HG02588 (cell line): Measurements from ENCODE around the gene NR4A1.

Experiments used
- ATAC-seq: cut with Tn5 transposase; IDR thresholded peaks from one replicate; pipeline ENCODE4 v1.9.1; 2021; ENCODE audit warnings: mild to moderate bottlenecking, moderate library complexity; ENCODE audit not compliant: unreplicated experiment

The NR4A1 gene

DNA sequence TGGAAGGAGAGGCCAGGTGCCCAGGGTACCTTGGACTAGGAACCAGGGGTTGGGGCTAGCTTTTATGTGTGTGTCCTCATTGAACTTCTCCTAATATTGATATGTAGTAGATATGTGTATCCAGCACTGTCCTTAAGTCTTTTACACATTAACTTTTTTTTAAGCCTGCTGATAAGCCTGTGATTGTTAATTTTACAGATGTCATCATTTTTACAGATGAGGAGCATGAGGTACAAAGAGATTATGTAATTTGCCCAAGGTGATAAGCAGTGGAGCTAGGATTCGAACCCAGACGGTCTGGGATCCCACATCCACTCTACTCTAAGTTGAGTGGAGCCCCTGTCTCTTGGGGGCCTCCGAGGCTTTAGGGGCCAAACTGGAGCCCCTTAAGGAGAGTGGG lies 10.2 kb upstream of the NR4A1 start:
- ATAC-seq: no peak

DNA sequence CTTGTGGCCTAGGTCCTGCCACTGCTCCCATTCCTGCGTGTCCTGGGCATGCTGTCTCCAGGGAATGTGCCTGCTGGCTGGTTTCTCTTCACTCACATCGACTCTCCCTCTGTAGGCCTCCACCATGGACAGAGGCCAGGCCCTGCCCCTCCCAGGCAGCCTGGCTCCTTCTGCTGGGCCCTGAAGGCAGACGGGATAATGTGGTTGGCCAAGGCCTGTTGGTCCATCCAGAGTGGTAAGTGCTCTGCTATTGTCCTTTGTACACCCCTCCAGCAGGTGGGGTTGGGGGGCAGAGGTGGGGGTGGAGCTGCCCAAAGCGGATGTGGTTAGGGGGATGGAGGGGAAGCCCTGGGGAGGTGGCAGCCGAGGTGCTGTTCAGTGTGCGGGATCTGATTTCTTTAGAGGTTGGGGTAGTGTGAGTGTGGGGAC lies 9.5 kb upstream of the NR4A1 start:
- no peak for ATAC-seq

DNA sequence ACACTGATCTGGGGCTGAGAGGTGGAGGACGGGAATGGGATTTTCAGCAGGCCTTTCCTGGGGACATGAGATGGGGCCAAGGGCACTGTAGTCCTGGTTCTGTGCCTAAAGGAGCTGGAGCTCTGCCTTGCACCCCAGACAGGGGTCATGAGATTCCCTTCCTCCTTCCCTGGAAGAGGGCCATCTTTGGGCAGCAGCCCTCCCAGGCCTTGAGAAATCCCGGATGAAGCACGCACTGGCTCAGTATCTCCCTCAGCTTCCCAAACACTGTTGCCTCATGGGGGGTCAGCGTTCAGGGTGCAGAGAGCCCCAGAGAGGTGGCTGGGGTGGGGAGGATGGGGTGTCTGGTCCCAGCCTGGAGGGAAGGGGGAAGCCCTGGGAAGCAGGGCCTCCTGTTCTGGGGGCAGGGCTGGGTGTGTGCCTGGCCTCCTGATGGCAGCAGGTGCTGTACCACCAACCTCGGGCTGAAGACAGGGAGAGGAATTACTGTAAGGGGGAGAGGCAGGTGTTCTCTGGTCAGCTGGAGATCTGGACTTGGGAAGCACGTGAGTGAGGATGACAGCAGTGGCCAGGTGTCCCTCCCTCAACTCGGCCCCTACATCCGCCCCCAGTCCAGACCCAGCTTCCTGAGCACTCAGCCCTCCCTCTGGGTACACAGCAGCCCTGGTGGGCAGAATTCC lies 8.4 kb upstream of the NR4A1 start:
- no peak for ATAC-seq

- no peak for ATAC-seq
Measured at GRCh38 chr12:52043386-52044212, 7.6 kb upstream of the NR4A1 start.

- no peak for ATAC-seq
Measured at GRCh38 chr12:52044292-52044983, 6.8 kb upstream of the NR4A1 start.

DNA sequence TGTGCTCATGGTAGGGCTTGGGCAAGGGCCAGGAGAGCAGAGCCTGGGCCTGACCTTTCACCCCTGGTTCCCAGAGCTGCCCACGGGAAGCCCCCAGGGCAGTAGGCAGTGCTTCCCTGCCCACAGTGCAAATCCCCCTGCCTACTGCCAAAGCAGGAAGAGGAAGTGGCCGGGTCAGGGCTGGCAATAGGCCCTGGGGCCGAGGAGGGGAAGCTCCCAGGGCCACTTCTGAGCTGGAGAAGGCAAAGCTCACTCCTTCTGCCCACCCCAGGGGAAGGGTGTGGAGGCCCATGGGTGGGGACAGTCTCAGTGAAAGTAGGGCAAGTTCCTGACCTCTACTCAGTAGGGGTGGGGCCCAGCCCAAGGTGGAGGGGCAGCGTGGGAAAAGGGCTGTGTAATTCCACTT lies 5.4 kb upstream of the NR4A1 start:
- ATAC-seq: no peak

DNA sequence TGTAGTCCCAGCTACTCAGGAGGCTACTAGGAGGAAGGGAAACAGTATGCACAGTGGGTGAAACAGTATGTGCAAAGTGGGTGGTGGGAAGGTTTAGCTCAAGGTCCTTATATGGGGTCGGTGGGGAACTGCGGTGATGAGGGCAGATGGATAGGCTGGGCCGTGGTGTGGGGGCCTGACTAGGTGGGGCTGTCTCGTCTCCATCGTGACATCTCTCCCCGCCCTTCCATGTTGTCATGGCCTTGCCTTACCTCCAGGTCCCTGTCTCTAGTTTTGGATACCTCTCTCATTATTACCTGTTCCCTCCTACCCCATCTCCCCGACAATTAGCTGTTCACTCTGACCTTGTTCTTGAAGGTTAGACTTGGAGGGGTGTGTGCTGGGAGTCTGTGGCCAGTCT lies 4.4 kb upstream of the NR4A1 start:
- ATAC-seq: no peak

- ATAC-seq: no peak
Measured at GRCh38 chr12:52049286-52049685, 2.0 kb upstream of the NR4A1 start.

DNA sequence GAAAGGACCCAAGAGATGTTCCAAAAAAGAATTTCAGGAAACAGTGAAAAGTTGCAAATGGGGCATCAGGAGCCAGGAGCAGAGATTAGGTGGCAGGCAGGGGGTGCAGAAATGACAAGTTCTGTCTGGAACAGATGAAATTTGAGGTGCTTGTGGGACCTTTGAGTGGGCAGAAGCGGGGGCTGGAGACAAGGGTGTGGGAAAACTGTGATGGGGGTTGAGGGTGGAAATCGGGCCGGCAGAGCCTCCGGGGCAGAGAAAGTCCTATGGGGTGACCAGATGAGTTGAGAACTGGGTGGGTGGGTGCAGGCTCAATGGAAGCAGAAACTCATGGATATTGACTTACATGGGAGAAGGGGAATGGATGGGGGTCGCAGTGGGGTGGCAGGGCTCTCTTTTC lies 1.6 kb upstream of the NR4A1 start:
- ATAC-seq: no peak

- no peak for ATAC-seq
Measured at GRCh38 chr12:52050116-52050757, 1.0 kb upstream of the NR4A1 start.

DNA sequence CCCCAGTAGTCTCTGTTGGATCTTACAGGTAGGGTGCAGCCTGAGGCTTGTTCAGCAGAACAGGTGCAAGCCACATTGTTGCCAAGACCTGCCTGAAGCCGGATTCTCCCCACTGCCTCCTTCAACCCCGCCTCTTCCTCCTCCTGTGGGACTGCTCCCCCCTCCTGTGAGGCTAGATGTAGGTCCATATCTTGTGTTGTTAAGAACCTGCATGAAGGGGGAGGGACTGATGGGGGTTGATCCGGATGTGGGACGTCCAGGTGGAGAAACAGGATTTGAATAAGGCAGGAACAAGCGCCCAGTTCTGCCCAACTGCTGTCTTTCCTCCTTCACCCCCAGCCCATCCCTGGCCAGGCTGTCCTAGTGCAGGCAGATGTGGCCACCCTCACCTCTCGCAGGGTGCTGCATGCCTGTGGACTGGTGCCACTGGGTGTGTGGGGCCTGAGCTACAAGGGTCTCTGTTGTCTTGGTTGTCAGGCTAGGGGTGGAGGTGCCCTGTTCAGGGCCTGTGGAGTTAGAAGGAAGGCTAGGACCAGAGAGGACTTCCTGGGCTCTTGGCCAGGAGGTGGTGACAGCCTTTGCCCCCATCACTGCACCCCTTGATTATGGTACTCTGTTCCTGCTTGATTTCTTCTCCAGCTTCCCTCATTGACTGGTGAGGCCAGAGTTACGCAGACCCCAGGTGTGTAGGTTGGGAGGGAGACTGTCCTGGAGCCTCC lies 1.4 kb downstream of the NR4A1 start:
- ATAC-seq: no peak

DNA sequence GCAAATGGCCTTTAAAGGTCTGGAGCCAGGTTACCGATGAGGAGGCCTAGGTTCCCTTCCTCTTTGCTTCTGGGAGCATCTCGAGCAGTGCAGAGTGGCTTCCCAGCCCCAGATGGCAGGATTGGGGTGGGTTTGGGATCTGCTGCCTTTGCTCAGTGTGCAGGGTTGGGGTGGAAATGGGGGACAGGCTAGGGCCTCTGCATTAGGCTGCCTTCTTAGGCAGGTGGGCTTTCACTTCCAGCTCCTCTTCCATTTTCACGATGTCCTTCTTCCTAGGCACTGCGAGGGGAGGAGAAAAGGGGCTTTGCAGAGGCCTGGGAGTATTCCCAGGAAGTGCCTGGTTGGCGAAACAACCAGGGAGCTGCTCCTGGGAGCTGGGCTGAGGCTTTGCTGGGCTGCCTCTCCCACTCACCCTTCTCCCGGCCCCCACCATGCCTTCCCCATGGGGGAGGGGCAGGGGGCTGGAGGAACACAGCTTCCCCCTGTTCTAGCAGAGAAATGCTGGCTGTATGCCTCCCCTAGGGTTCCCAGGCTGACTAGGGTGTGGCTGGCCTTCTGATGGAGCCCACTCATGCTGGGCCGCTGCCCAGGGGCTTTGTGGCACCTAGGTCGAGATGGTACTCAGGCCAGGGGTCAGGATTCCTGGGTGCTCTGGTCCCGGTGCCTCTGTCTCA lies 2.4 kb downstream of the NR4A1 start:
- ATAC-seq: no peak

DNA sequence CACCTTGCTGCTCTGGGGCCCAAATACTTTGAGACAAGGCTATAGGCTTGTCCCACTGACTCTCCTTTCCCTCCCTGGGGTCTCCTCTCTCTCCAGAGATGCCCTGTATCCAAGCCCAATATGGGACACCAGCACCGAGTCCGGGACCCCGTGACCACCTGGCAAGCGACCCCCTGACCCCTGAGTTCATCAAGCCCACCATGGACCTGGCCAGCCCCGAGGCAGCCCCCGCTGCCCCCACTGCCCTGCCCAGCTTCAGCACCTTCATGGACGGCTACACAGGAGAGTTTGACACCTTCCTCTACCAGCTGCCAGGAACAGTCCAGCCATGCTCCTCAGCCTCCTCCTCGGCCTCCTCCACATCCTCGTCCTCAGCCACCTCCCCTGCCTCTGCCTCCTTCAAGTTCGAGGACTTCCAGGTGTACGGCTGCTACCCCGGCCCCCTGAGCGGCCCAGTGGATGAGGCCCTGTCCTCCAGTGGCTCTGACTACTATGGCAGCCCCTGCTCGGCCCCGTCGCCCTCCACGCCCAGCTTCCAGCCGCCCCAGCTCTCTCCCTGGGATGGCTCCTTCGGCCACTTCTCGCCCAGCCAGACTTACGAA lies 3.1 kb downstream of the NR4A1 start:
- no peak for ATAC-seq

- no peak for ATAC-seq
Measured at GRCh38 chr12:52054833-52055730, 3.8 kb downstream of the NR4A1 start.

- ATAC-seq: no peak
Measured at GRCh38 chr12:52055731-52056711, 4.8 kb downstream of the NR4A1 start.

DNA sequence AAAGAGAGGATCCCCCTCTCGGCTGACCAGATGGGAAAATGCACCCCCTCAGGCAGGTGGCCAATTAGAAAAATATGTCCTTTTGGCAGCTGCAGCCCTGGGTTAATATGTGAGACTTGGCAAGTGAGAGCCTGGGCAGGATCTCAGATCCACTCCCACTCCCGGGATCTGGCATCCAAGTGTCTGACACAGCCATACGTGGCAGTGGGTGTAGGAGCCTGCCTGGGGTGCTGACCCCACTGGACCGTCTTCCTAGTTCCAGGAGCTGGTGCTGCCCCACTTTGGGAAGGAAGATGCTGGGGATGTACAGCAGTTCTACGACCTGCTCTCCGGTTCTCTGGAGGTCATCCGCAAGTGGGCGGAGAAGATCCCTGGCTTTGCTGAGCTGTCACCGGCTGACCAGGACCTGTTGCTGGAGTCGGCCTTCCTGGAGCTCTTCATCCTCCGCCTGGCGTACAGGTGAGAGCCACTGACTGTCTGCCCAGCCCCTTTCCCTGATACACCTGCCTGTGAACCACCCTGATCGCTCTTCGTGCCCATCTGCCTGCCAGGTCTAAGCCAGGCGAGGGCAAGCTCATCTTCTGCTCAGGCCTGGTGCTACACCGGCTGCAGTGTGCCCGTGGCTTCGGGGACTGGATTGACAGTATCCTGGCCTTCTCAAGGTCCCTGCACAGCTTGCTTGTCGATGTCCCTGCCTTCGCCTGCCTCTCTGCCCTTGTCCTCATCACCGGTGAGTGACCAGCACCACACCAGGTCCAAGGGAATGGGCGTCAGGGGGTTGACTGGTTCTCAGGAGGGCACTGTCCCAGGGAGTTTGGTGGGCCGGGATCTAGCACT lies 5.8 kb downstream of the NR4A1 start:
- no peak for ATAC-seq
